ACC112 (cell line): ENCODE data around the gene TMEM117.

Experiments used
- H2AFZ ChIP-seq: fragments of 200-600 bp; sonication (generic); one replicate; pipeline ENCODE4 v1.6.0; 2017; ENCODE audit warnings: antibody characterized with exemption, low read length; ENCODE audit not compliant: unreplicated experiment
- H3K27ac ChIP-seq: fragments of 200-600 bp; sonication (generic); 2 replicates; pipeline ENCODE4 v1.5.1; 2014; ENCODE audit warnings: low read depth, mild to moderate bottlenecking, antibody characterized with exemption, low read length, moderate library complexity
- H3K27me3 ChIP-seq: fragments of 200-600 bp; sonication (generic); 2 replicates; pipeline ENCODE4 v1.6.1; 2014; ENCODE audit warnings: mild to moderate bottlenecking, antibody characterized with exemption, low read length, moderate library complexity, mixed read lengths; ENCODE audit not compliant: insufficient read depth
- H3K36me3 ChIP-seq: fragments of 200-600 bp; sonication (generic); 2 replicates; pipeline ENCODE4 v1.6.1; 2016; ENCODE audit warnings: mild to moderate bottlenecking, antibody characterized with exemption, low read length, moderate library complexity, mixed read lengths; ENCODE audit not compliant: insufficient read depth
- H3K4me1 ChIP-seq: fragments of 200-600 bp; sonication (generic); one replicate; pipeline ENCODE4 v1.6.1; 2016; ENCODE audit warnings: low read length, mixed read lengths; ENCODE audit not compliant: insufficient read depth, unreplicated experiment, control insufficient read depth
- H3K4me3 ChIP-seq: fragments of 200-600 bp; sonication (generic); 2 replicates; pipeline ENCODE4 v1.5.1; 2014; ENCODE audit warnings: mild to moderate bottlenecking, low read depth, low read length
- H3K79me2 ChIP-seq: fragments of 200-600 bp; sonication (generic); one replicate; pipeline ENCODE4 v1.6.0; 2016; ENCODE audit warnings: low read length; ENCODE audit not compliant: control insufficient read depth, unreplicated experiment, insufficient read depth

TMEM117 gene

GRCh38 chr12:43964033-43964432, 128.2 kb downstream of the TMEM117 start:
- H3K4me1 ChIP-seq: no peaks in the 10 kb centered on the region
- H3K36me3 ChIP-seq: no peaks in the 10 kb centered on the region
- no peaks in the 10 kb centered on the region for H3K27me3 ChIP-seq
- no peak overlapping the region for H3K27ac ChIP-seq
- no peaks in the 10 kb centered on the region for H3K79me2 ChIP-seq
- H2AFZ ChIP-seq: no peak overlapping the region
- H3K4me3 ChIP-seq: no peak overlapping the region

DNA sequence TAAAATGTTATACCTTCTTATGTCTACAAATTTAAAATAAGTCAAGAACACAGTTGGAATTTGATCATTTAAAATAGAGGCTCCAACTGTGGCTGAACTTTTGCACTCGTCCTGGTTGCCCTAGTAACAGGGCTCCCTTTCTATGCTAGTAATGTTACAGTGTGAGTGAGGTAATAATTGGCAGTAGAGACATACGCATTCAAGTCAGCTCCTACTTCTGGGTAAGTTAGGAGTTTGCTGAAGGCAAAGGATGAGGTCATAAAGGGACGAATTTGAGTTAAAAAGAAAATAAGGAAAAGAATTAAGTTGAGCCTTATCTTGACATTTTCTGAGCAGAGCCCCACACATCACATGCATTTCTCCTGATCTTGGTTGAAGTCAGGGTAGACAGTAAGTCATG, 129.1 kb downstream of the TMEM117 start:
- Histone ChIP-seq H3K36me3 (no peaks in the 10 kb centered on the region), H3K27ac (no peak overlapping the region)

DNA sequence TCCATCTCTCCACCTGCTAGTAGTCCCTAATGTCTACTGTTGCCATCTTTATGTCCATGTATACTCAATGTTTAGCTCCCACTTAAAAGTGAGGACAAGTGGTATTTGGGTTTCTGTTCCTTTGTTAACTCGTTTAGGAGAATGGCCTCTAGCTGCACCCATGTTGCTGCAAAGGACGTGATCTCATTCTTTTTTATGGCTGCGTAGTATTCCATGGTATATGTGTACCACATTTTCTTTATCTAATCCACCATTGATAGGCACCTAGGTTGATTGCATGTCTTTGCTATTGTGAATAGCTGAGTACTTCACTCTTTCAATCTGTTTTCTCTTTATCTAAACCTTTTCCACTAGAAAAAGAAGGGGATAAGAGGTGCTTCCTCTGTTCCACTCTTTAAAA, 130.0 kb downstream of the TMEM117 start:
- Histone ChIP-seq H3K36me3 (no peaks in the 10 kb centered on the region), H3K4me1 (peaks cover 6% of the 10 kb centered on the region), H3K79me2 (no peaks in the 10 kb centered on the region), H3K27ac (no peak overlapping the region), H2AFZ (no peak overlapping the region), H3K27me3 (no peaks in the 10 kb centered on the region), H3K4me3 (no peak overlapping the region)

More for the DNA sequence above, 129.1 kb downstream of the TMEM117 start:
- H3K4me1 ChIP-seq: peaks cover 5% of the 10 kb centered on the region
- H3K4me3 ChIP-seq: no peak overlapping the region
- no peaks in the 10 kb centered on the region for H3K27me3 ChIP-seq
- H3K79me2 ChIP-seq: no peaks in the 10 kb centered on the region
- H2AFZ ChIP-seq: no peak overlapping the region

- H3K27me3 ChIP-seq: no peaks in the 10 kb centered on the region
- no peak overlapping the region for H3K27ac ChIP-seq
- no peak overlapping the region for H3K4me3 ChIP-seq
- H3K36me3 ChIP-seq: no peaks in the 10 kb centered on the region
- peaks cover 6% of the 10 kb centered on the region for H3K4me1 ChIP-seq
- no peak overlapping the region for H2AFZ ChIP-seq
- no peaks in the 10 kb centered on the region for H3K79me2 ChIP-seq
These were observed 132.9 kb downstream of the TMEM117 start for GRCh38 chr12:43968736-43969135.

- Histone ChIP-seq H3K4me1 (peaks cover 6% of the 10 kb centered on the region), H3K79me2 (no peaks in the 10 kb centered on the region), H3K27me3 (no peaks in the 10 kb centered on the region), H3K4me3 (no peak overlapping the region), H3K27ac (no peak overlapping the region), H2AFZ (no peak overlapping the region), H3K36me3 (no peaks in the 10 kb centered on the region)
These were observed 134.0 kb downstream of the TMEM117 start for GRCh38 chr12:43969882-43970281.

DNA sequence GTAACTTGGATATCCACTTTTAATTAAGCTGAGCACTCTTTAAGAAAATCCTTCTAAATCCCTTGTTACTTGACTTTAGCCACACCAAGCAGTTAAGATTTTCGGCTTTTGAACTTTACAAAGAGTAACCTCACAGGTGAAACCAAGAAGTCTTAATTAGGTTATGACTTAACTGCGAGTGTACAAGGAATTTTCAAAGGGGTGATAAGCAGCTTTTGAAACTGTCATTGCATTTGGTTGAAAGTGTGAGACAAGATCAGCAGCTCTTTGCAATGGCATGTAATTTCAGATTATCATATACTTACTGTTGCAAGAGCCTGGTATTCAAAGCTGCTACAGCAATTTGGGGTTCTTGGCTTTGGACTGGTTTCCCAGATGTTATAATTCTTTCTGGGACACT, 137.5 kb downstream of the TMEM117 start:
- H3K4me1 ChIP-seq: peaks cover 6% of the 10 kb centered on the region
- H2AFZ ChIP-seq: no peak overlapping the region
- no peak overlapping the region for H3K27ac ChIP-seq
- H3K36me3 ChIP-seq: no peaks in the 10 kb centered on the region
- no peaks in the 10 kb centered on the region for H3K27me3 ChIP-seq
- no peak overlapping the region for H3K4me3 ChIP-seq
- H3K79me2 ChIP-seq: no peaks in the 10 kb centered on the region

GRCh38 chr12:43973993-43974392, 138.1 kb downstream of the TMEM117 start:
- Histone ChIP-seq H3K36me3 (no peaks in the 10 kb centered on the region), H3K4me1 (peaks cover 6% of the 10 kb centered on the region), H3K27me3 (no peaks in the 10 kb centered on the region), H3K4me3 (no peak overlapping the region), H2AFZ (no peak overlapping the region), H3K27ac (no peak overlapping the region), H3K79me2 (no peaks in the 10 kb centered on the region)

- no peak overlapping the region for H3K27ac ChIP-seq
- no peaks in the 10 kb centered on the region for H3K79me2 ChIP-seq
- H3K4me3 ChIP-seq: no peak overlapping the region
- no peaks in the 10 kb centered on the region for H3K27me3 ChIP-seq
- no peak overlapping the region for H2AFZ ChIP-seq
- H3K36me3 ChIP-seq: no peaks in the 10 kb centered on the region
- no peaks in the 10 kb centered on the region for H3K4me1 ChIP-seq
These were observed 140.1 kb downstream of the TMEM117 start for GRCh38 chr12:43976027-43976426.

- no peaks in the 10 kb centered on the region for H3K4me1 ChIP-seq
- no peaks in the 10 kb centered on the region for H3K27me3 ChIP-seq
- H3K4me3 ChIP-seq: no peak overlapping the region
- no peaks in the 10 kb centered on the region for H3K79me2 ChIP-seq
- no peak overlapping the region for H2AFZ ChIP-seq
- no peak overlapping the region for H3K27ac ChIP-seq
- H3K36me3 ChIP-seq: no peaks in the 10 kb centered on the region
These were observed 142.7 kb downstream of the TMEM117 start for GRCh38 chr12:43978556-43978955.

- Histone ChIP-seq H3K27ac (no peak overlapping the region), H3K4me3 (no peak overlapping the region), H3K27me3 (no peaks in the 10 kb centered on the region), H2AFZ (no peak overlapping the region), H3K36me3 (no peaks in the 10 kb centered on the region), H3K4me1 (no peaks in the 10 kb centered on the region), H3K79me2 (no peaks in the 10 kb centered on the region)
These were observed 143.6 kb downstream of the TMEM117 start for GRCh38 chr12:43979450-43979849.

DNA sequence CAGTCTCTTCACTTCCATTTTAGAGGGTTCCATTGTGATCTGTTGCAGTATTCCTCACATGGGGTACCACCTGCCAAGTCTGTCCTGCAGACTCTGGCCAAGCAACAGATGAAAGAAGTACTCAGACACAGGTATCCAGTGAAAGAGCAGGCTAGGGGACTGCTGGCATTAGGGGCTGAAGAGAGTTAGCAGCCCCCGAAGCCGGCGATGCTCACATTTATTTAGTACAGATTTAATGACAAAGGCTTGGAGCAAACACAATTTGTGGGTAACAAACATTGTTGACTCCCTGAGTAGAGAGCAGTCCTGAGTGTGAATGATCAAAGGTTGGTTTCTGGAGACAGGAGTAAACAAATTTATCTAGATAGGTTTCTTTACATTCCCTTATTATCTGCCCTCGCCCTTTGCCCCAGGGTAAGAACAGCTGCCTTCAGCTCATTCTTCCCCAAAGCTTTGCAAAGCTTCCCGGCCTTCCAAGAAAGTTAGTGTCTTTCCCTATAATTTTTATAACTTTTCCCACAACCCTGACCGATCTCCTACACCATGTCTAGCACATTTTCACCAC, 144.8 kb downstream of the TMEM117 start:
- Histone ChIP-seq H3K27me3 (no peaks in the 10 kb centered on the region), H2AFZ (no peak overlapping the region), H3K4me3 (no peak overlapping the region), H3K79me2 (no peaks in the 10 kb centered on the region), H3K36me3 (no peaks in the 10 kb centered on the region), H3K4me1 (no peaks in the 10 kb centered on the region), H3K27ac (no peak overlapping the region)
